Measurements from ENCODE around the gene GPHB5. TPM values are rescaled to one million over a fixed set of nuclear protein-coding genes. Genes with fewer than 3 reads are reported as not detected.

The GPHB5 gene, protein sequence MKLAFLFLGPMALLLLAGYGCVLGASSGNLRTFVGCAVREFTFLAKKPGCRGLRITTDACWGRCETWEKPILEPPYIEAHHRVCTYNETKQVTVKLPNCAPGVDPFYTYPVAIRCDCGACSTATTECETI
- total RNA-seq (not detected in 2 replicates), polyA plus RNA-seq (not detected in 2 replicates)

DNA sequence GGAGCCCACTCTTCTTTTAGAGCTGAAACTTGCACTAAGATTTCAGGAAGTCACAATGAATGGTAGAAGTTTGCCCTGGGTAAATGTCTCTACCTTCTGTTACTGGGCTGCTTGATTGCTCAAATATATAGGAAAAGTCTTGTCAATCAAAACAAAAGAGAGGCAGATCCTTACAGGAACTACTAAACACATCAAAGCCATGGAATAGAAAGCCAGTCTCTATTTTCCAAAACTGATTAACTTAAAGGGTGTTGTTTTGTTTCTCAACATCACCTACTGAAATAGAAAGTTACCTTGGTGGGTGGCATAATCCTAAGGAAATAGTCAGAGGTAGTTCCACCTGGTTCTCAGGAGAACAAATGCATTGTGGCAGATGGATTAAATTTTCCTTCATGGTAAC is at the start of gene GPHB5:
Gene GPHB5 (minus strand): TSS at position 101 of the 400 bp plus-strand sequence. CDS start 1,086 bp downstream, outside the sequence.
- no peak within 1 kb of the TSS for H3K4me3 ChIP-seq
- no peaks in the 10 kb centered on the region for H4K20me1 ChIP-seq (ENCODE audit: insufficient read depth, poor library complexity, severe bottlenecking)
- H3K79me2 ChIP-seq = no peaks in the 10 kb centered on the region
- H3K4me2 ChIP-seq = no peak within 1 kb of the TSS
- no peak for TF ChIP-seq EZH2phosphoT487 (IDR thresholded peaks at IDR 0.05; ENCODE audit: low read depth, severe bottlenecking, unreplicated experiment)
- TF ChIP-seq, protein P1, sequence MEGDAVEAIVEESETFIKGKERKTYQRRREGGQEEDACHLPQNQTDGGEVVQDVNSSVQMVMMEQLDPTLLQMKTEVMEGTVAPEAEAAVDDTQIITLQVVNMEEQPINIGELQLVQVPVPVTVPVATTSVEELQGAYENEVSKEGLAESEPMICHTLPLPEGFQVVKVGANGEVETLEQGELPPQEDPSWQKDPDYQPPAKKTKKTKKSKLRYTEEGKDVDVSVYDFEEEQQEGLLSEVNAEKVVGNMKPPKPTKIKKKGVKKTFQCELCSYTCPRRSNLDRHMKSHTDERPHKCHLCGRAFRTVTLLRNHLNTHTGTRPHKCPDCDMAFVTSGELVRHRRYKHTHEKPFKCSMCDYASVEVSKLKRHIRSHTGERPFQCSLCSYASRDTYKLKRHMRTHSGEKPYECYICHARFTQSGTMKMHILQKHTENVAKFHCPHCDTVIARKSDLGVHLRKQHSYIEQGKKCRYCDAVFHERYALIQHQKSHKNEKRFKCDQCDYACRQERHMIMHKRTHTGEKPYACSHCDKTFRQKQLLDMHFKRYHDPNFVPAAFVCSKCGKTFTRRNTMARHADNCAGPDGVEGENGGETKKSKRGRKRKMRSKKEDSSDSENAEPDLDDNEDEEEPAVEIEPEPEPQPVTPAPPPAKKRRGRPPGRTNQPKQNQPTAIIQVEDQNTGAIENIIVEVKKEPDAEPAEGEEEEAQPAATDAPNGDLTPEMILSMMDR (IDR thresholded peaks at IDR 0.05; ENCODE audit: poor library complexity) = no peak
- no peak for TF ChIP-seq EZH2 (IDR thresholded peaks at IDR 0.05; ENCODE audit: borderline replicate concordance)
- no peak for DNase-seq (ENCODE audit: low spot score)
- no peak within 1 kb of the TSS for H3K27ac ChIP-seq
- no peaks in the 10 kb centered on the region for H3K9me3 ChIP-seq (ENCODE audit: low read depth)
- H3K36me3 ChIP-seq (replicated peaks; ENCODE audit: insufficient read depth, low read depth) = no peaks in the 10 kb centered on the region
- no peaks in the 10 kb centered on the region for H3K27me3 ChIP-seq
- H2AFZ ChIP-seq = no peak within 1 kb of the TSS
- no peaks in the 10 kb centered on the region for H3K9me2 ChIP-seq (replicated peaks; ENCODE audit: insufficient read depth)
- no peaks in the 10 kb centered on the region for H3K4me1 ChIP-seq (ENCODE audit: insufficient read depth)

DNA sequence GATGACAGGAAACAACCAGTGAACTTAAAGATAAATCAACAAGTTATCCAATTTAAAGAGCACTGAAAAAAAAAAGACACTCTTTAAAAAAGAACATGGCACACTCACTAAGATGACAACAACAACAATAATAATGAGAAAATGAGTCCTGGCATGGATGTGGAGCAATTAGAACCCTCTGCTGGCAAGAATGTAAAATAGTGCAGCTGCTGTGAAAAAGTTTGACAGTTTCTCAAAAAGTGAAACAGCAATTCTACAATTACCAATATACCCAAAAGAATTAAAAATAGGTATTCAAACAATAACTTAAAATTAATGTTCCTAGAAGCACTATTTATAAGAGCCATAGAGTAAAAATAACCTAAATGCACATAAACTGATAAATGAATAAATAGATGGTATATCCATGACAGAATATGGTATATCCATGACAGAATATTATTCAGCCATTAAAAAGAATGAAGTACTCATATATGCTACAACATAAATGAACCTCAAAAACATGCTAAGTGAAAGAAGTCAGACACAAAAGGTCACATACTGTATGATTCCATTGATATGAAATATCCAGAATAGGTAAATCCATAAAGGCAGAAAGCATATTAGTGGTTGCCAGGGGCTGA is 49.1 kb upstream of the GPHB5 start:
- TF ChIP-seq EZH2phosphoT487 (IDR thresholded peaks at IDR 0.05; ENCODE audit: low read depth, severe bottlenecking, unreplicated experiment) = no peak
- no peak for TF ChIP-seq EZH2 (IDR thresholded peaks at IDR 0.05; ENCODE audit: borderline replicate concordance)
- no peaks in the 10 kb centered on the region for H3K9me2 ChIP-seq (replicated peaks; ENCODE audit: insufficient read depth)
- H3K4me1 ChIP-seq (ENCODE audit: insufficient read depth) = no peaks in the 10 kb centered on the region
- peaks cover 3% of the 10 kb centered on the region for H3K9me3 ChIP-seq (ENCODE audit: low read depth)
- H4K20me1 ChIP-seq (ENCODE audit: insufficient read depth, poor library complexity, severe bottlenecking) = no peaks in the 10 kb centered on the region
- no peak overlapping the region for H2AFZ ChIP-seq
- H3K27me3 ChIP-seq = no peaks in the 10 kb centered on the region
- no peaks in the 10 kb centered on the region for H3K79me2 ChIP-seq
- no peak for DNase-seq (ENCODE audit: low spot score)
- H3K4me3 ChIP-seq = no peak overlapping the region
- H3K27ac ChIP-seq = no peak overlapping the region
- no peaks in the 10 kb centered on the region for H3K36me3 ChIP-seq (replicated peaks; ENCODE audit: insufficient read depth, low read depth)
- no peak overlapping the region for H3K4me2 ChIP-seq

DNA sequence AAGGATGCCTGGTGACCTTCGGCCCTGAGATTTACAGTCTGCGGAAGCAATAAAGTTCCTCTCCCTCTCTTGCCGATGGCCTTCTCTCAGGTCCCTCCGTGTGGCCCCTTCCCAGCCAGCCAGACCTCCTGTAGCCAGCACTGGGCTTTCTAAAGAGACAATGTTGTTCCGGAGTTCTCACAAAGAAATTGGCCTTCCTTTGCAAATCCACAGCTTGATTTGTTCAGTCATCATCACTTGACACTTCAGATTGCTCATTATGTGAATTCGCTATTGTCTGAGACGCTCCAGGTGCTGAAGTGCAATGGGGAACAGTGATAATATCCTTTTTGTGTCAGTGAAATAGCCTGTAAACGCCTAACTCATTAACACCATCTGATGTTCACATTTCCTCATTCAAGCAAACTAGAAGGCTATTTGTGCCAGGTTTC is 43.7 kb upstream of the GPHB5 start:
- H4K20me1 ChIP-seq (ENCODE audit: insufficient read depth, poor library complexity, severe bottlenecking) = no peaks in the 10 kb centered on the region
- 33% methylated on average over 8 of the region's 8 CpGs for WGBS (ENCODE audit: low lambda C conversion rate, missing lambda C conversion rate)
- no peak for TF ChIP-seq EZH2phosphoT487 (IDR thresholded peaks at IDR 0.05; ENCODE audit: low read depth, severe bottlenecking, unreplicated experiment)
- TF ChIP-seq EZH2 (IDR thresholded peaks at IDR 0.05; ENCODE audit: borderline replicate concordance) = no peak
- TF ChIP-seq, protein P1 (IDR thresholded peaks at IDR 0.05; ENCODE audit: poor library complexity) = no peak
- peak overlapping the region; percentile 42 for H3K27ac ChIP-seq
- no peak overlapping the region for H2AFZ ChIP-seq
- H3K9me3 ChIP-seq (ENCODE audit: low read depth) = peaks cover 3% of the 10 kb centered on the region
- no peaks in the 10 kb centered on the region for H3K9me2 ChIP-seq (replicated peaks; ENCODE audit: insufficient read depth)
- peak; percentile 8 for DNase-seq (ENCODE audit: low spot score)
- H3K4me3 ChIP-seq = no peak overlapping the region
- no peaks in the 10 kb centered on the region for H3K27me3 ChIP-seq
- peak overlapping the region; percentile 18 for H3K4me2 ChIP-seq
- H3K79me2 ChIP-seq = no peaks in the 10 kb centered on the region
- no peaks in the 10 kb centered on the region for H3K36me3 ChIP-seq (replicated peaks; ENCODE audit: insufficient read depth, low read depth)
- H3K4me1 ChIP-seq (ENCODE audit: insufficient read depth) = no peaks in the 10 kb centered on the region

DNA sequence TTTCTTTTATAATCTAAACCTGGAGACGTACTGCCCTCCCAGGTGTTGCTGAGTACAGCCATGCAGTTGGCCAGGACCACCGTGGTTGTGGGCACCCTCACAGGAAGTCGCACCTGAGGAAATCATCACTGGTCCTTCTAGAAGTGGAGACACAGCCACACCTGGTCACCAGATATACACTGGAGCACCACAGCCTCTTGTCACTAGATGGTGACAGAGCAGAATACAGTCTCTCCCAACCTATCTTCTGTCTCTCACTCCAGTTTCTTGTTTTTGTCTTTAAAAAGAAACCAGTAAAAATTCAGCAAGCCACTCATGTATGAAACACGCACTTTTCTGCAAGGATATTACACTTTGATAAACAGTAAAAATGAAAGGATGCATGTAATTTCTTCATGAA is 43.1 kb upstream of the GPHB5 start:
- Histone ChIP-seq H3K27me3 (no peaks in the 10 kb centered on the region), H3K36me3 (replicated peaks; ENCODE audit: insufficient read depth, low read depth) (no peaks in the 10 kb centered on the region), H2AFZ (no peak overlapping the region), H3K4me1 (ENCODE audit: insufficient read depth) (no peaks in the 10 kb centered on the region), H3K4me3 (no peak overlapping the region), H3K9me2 (replicated peaks; ENCODE audit: insufficient read depth) (no peaks in the 10 kb centered on the region), H3K27ac (peak overlapping the region; percentile 42), H3K4me2 (peak overlapping the region; percentile 18), H4K20me1 (ENCODE audit: insufficient read depth, poor library complexity, severe bottlenecking) (no peaks in the 10 kb centered on the region), H3K9me3 (ENCODE audit: low read depth) (peaks cover 3% of the 10 kb centered on the region), H3K79me2 (no peaks in the 10 kb centered on the region)
- DNase-seq (ENCODE audit: low spot score) = no peak
- 78% methylated on average over 4 of the region's 4 CpGs for WGBS (ENCODE audit: low lambda C conversion rate, missing lambda C conversion rate)
- TF ChIP-seq EZH2phosphoT487 (IDR thresholded peaks at IDR 0.05; ENCODE audit: low read depth, severe bottlenecking, unreplicated experiment) = no peak
- TF ChIP-seq EZH2 (IDR thresholded peaks at IDR 0.05; ENCODE audit: borderline replicate concordance) = no peak
- TF ChIP-seq, protein P1 (IDR thresholded peaks at IDR 0.05; ENCODE audit: poor library complexity) = no peak

Data from hepatocyte (in vitro differentiated cells).